OCI-LY3 (cell line): ENCODE measurements around the gene STRN3.

ENCODE experiments used
- H2AFZ ChIP-seq: fragments of 200-600, 300-600 bp; shearing (Covaris generic); 2 replicates; pipeline ENCODE4 v1.6.0; 2014; ENCODE audit warnings: antibody characterized with exemption, low read depth, low read length
- H3K27ac ChIP-seq: fragments of 200-600, 300-600 bp; sonication (generic); 2 replicates; pipeline ENCODE4 v1.5.1; 2014; ENCODE audit warnings: mild to moderate bottlenecking, low read length, moderate library complexity, mixed read lengths
- H3K27me3 ChIP-seq: fragments of 200-600, 300-600 bp; sonication (generic); 2 replicates; pipeline ENCODE4 v1.6.1; 2014; ENCODE audit warnings: low read depth, low read length, mixed read lengths
- H3K36me3 ChIP-seq: fragments of 200-600, 300-600 bp; sonication (generic); replicated peaks from 2 replicates; pipeline ENCODE3; 2014; ENCODE audit warnings: low read depth, low read length, mixed read lengths
- H3K4me1 ChIP-seq: fragments of 300-600, 200-600 bp; sonication (generic); 2 replicates; pipeline ENCODE4 v1.6.1; 2014; ENCODE audit warnings: low read length, mixed read lengths
- H3K4me2 ChIP-seq: fragments of 200-600, 300-600 bp; sonication (generic); 2 replicates; pipeline ENCODE4 v1.6.1; 2014; ENCODE audit warnings: low read length, mixed read lengths
- H3K4me3 ChIP-seq: fragments of 300-600, 200-600 bp; sonication (generic); 2 replicates; pipeline ENCODE4 v1.5.1; 2014; ENCODE audit warnings: antibody characterized with exemption, mild to moderate bottlenecking, low read length, moderate library complexity
- H3K79me2 ChIP-seq: fragments of 300-600, 200-600 bp; shearing (Covaris generic); 2 replicates; pipeline ENCODE4 v1.6.1; 2014; ENCODE audit warnings: mild to moderate bottlenecking, low read length, mixed read lengths
- H3K9ac ChIP-seq: fragments of 300-600, 200-600 bp; shearing (Covaris generic); 2 replicates; pipeline ENCODE4 v1.6.0; 2014; ENCODE audit warnings: mild to moderate bottlenecking, low read length, moderate library complexity
- H3K9me3 ChIP-seq: fragments of 200-600, 300-600 bp; shearing (Covaris generic); 2 replicates; pipeline ENCODE4 v1.6.1; 2014; ENCODE audit warnings: low read length, mixed read lengths; ENCODE audit not compliant: insufficient read depth
- H4K20me1 ChIP-seq: fragments of 200-600, 300-600 bp; sonication (generic); 2 replicates; pipeline ENCODE4 v1.6.1; 2016; ENCODE audit warnings: low read length, mixed read lengths; ENCODE audit not compliant: insufficient read depth
- EZH2phosphoT487 ChIP-seq: fragments of 200-600 bp; shearing (Covaris generic); IDR thresholded peaks from 2 replicates; pipeline ENCODE4 v1.6.1; 2018; ENCODE audit warnings: antibody characterized with exemption, mixed run types, low read depth
- TF ChIP-seq, protein P1 (sequence below): fragments of 200-600, 300-600 bp; sonication (generic); IDR thresholded peaks from 2 replicates; pipeline ENCODE4 v1.5.1; 2014; ENCODE audit warnings: antibody characterized with exemption, low read length, low read depth

STRN3 gene

DNA sequence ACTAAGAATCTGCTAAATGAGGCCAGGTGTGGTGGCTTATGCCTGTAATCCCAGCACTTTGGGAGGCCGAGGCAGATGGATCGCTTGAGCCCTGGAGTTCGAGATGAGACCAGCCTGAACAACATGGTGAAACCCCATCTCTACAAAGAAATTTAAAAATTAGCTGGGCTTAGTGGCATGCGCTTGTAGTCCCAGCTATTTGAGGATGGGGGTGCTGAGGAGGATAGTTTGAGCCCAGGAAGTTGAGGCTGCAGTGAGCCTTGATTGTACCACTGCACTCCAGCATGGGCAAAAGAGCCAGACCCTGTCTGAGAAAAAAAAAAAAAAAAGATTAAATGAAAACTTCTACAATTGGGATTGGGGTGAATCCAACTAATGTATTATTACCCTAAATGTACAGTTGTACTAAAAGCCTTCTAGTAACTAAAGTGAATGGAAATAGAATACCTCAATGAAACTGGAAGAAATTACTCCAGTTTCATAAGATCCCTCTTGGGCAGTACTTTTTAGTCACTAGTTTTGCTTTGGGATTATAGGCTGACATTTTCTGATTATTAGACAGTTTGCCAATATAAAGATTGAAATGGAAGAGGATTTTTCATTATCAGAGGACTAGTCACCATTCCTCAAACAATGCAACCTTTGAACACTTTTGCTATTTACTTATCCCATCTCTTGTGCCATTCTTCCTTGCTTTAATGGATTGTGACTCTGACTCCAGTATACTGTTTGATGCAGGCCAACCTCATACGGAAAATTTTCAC lies 137.5 kb downstream of the STRN3 start:
- no peaks in the 10 kb centered on the region for H3K9me3 ChIP-seq
- H3K79me2 ChIP-seq: no peaks in the 10 kb centered on the region
- no peak overlapping the region for H3K27ac ChIP-seq
- no peaks in the 10 kb centered on the region for H3K27me3 ChIP-seq
- TF ChIP-seq, protein P1, sequence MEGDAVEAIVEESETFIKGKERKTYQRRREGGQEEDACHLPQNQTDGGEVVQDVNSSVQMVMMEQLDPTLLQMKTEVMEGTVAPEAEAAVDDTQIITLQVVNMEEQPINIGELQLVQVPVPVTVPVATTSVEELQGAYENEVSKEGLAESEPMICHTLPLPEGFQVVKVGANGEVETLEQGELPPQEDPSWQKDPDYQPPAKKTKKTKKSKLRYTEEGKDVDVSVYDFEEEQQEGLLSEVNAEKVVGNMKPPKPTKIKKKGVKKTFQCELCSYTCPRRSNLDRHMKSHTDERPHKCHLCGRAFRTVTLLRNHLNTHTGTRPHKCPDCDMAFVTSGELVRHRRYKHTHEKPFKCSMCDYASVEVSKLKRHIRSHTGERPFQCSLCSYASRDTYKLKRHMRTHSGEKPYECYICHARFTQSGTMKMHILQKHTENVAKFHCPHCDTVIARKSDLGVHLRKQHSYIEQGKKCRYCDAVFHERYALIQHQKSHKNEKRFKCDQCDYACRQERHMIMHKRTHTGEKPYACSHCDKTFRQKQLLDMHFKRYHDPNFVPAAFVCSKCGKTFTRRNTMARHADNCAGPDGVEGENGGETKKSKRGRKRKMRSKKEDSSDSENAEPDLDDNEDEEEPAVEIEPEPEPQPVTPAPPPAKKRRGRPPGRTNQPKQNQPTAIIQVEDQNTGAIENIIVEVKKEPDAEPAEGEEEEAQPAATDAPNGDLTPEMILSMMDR: no peak
- TF ChIP-seq EZH2phosphoT487: no peak
- H3K9ac ChIP-seq: no peak overlapping the region
- no peak overlapping the region for H3K4me3 ChIP-seq
- no peaks in the 10 kb centered on the region for H4K20me1 ChIP-seq
- peaks cover 10% of the 10 kb centered on the region for H3K36me3 ChIP-seq
- H2AFZ ChIP-seq: no peak overlapping the region
- no peak overlapping the region for H3K4me2 ChIP-seq
- H3K4me1 ChIP-seq: no peaks in the 10 kb centered on the region

DNA sequence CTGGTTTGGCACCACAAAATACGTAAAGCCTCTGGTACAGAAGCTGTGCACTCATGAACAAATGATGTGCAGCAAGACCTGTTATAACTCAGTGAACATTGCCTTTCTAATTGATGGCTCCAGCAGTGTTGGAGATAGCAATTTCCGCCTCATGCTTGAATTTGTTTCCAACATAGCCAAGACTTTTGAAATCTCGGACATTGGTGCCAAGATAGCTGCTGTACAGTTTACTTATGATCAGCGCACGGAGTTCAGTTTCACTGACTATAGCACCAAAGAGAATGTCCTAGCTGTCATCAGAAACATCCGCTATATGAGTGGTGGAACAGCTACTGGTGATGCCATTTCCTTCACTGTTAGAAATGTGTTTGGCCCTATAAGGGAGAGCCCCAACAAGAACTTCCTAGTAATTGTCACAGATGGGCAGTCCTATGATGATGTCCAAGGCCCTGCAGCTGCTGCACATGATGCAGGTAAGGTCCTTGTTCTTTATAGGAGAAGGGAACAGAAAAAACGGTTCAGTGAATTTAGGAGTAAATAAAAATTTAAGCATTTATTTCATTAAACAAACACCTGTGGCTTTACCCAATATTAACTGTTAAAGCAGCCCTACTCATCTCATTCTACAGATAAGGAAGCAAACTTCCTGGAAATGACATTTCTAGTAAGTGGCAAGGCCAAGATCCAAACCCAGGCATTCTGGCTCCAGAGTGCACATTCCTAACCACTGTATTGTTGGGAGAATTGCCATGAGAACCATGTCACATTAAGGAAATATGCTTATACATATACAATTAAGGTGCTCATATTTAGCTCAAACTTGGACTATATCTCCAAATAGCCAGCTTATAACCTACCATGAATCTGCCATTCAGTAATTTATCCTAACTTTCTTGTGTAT lies 140.1 kb downstream of the STRN3 start:
- no peak overlapping the region for H2AFZ ChIP-seq
- H3K79me2 ChIP-seq: no peaks in the 10 kb centered on the region
- TF ChIP-seq, protein P1: no peak
- TF ChIP-seq EZH2phosphoT487: no peak
- no peak overlapping the region for H3K4me2 ChIP-seq
- no peak overlapping the region for H3K9ac ChIP-seq
- peaks cover 10% of the 10 kb centered on the region for H3K36me3 ChIP-seq
- H3K9me3 ChIP-seq: no peaks in the 10 kb centered on the region
- H3K27me3 ChIP-seq: no peaks in the 10 kb centered on the region
- H3K4me1 ChIP-seq: no peaks in the 10 kb centered on the region
- H3K27ac ChIP-seq: no peak overlapping the region
- no peaks in the 10 kb centered on the region for H4K20me1 ChIP-seq
- no peak overlapping the region for H3K4me3 ChIP-seq

DNA sequence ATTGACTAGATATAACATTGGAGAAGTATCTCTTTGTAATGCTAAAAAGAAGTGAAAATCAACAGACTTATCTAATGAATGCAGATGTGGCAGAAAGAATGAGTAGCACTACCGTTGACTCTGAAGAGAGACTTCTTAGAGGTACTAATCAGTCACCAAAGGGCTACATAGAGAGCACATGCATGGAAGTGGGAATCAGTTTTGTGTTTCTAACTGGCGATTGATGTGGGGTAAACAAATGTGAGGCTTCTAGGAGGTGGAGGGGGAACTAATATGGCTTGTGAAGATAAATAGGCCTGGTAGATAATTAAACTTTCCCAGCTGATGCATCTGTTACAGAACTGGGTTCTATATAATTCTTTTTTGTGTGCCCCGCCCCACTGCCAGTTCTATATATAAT lies 141.3 kb downstream of the STRN3 start:
- H3K27me3 ChIP-seq: no peaks in the 10 kb centered on the region
- no peak overlapping the region for H2AFZ ChIP-seq

More for the DNA sequence above, 141.3 kb downstream of the STRN3 start:
- H3K79me2 ChIP-seq: no peaks in the 10 kb centered on the region
- H3K4me1 ChIP-seq: no peaks in the 10 kb centered on the region
- no peak overlapping the region for H3K4me2 ChIP-seq
- no peak overlapping the region for H3K4me3 ChIP-seq
- no peak for TF ChIP-seq EZH2phosphoT487
- TF ChIP-seq, protein P1: no peak
- no peaks in the 10 kb centered on the region for H3K9me3 ChIP-seq
- no peak overlapping the region for H3K9ac ChIP-seq
- no peaks in the 10 kb centered on the region for H4K20me1 ChIP-seq
- peaks cover 10% of the 10 kb centered on the region for H3K36me3 ChIP-seq
- H3K27ac ChIP-seq: no peak overlapping the region
